H1 (cell line): ENCODE measurements around the gene HSD11B1L. TPM values are rescaled to one million over a fixed set of nuclear protein-coding genes. Genes with fewer than 3 reads are reported as not detected.

Experiments
- CTCF ChIA-PET: fragments of 300-600 bp; sonication (Branson Sonifier 250); formaldehyde crosslinking; loops from one replicate; lab custom pipeline; 2021; ENCODE audit not compliant: partially characterized antibody; lab: Charles Lee
- POLR2A ChIA-PET: fragments of 300-600 bp; sonication (Branson Sonifier 250); formaldehyde crosslinking; loops from one replicate; lab custom pipeline; 2021; ENCODE audit warnings: inconsistent platforms; ENCODE audit not compliant: partially characterized antibody; lab: Charles Lee
- DNase-seq, 2 experiments: peaks; one replicate each; pipeline versions ENCODE4 v3.0.0 to v3.0.0-alpha.2; 2010 to 2022; ENCODE audit warnings: low spot score in 2 of 2, low read depth in 1 of 2, mixed read lengths in 1 of 2
- FAIRE-seq: peaks from 2 replicates; lab custom pipeline; 2011; peaks lifted over from hg19 to GRCh38; lab: Jason Lieb, UNC
- H2AFZ ChIP-seq: 2 replicates; pipeline ENCODE4 v1.8.1; 2012; ENCODE audit warnings: low read length, inconsistent platforms
- H2AK5ac ChIP-seq: 2 replicates; pipeline ENCODE4 v1.6.1; 2013; ENCODE audit warnings: low read depth, low read length
- H2BK120ac ChIP-seq: replicated peaks from 2 replicates; pipeline ENCODE3; 2013; ENCODE audit warnings: low read depth, low read length, inconsistent platforms
- H2BK12ac ChIP-seq: 2 replicates; pipeline ENCODE4 v1.6.1; 2013; ENCODE audit warnings: low read depth, low read length
- H2BK15ac ChIP-seq: 2 replicates; pipeline ENCODE4 v1.6.1; 2013; ENCODE audit warnings: low read length
- H2BK20ac ChIP-seq: 2 replicates; pipeline ENCODE4 v1.6.1; 2013; ENCODE audit warnings: low read length
- H2BK5ac ChIP-seq: 2 replicates; pipeline ENCODE4 v1.6.1; 2013; ENCODE audit warnings: low read depth, low read length
- H3K14ac ChIP-seq: 2 replicates; pipeline ENCODE4 v1.6.1; 2013; ENCODE audit warnings: inconsistent platforms; ENCODE audit not compliant: insufficient read length
- H3K18ac ChIP-seq: 2 replicates; pipeline ENCODE4 v1.6.1; 2013; ENCODE audit warnings: low read length; ENCODE audit errors: extremely low read depth
- H3K23ac ChIP-seq: 2 replicates; pipeline ENCODE4 v1.6.1; 2013; ENCODE audit warnings: inconsistent platforms; ENCODE audit not compliant: insufficient read length
- H3K23me2 ChIP-seq: 2 replicates; pipeline ENCODE4 v1.6.1; 2013; ENCODE audit warnings: low read depth, low read length
- H3K27ac ChIP-seq: 2 replicates; pipeline ENCODE4 v1.6.1; 2011; ENCODE audit warnings: low read depth, low read length, inconsistent platforms
- H3K27me3 ChIP-seq, 4 experiments: replicated peaks in 1 of 4; 1 replicate in 1 of 4; 2 replicates in 3 of 4; pipeline versions ENCODE4 v1.6.1 to v1.8.1; 2011 to 2013; ENCODE audit warnings: low read length in 3 of 4, mild to moderate bottlenecking in 3 of 4, inconsistent platforms in 2 of 4, mixed read lengths in 2 of 4, moderate library complexity in 1 of 4; ENCODE audit not compliant: control insufficient read depth in 3 of 4, insufficient read depth in 3 of 4; ENCODE audit errors: extremely low read depth in 1 of 4
- H3K36me3 ChIP-seq, 4 experiments: 2 replicates each; pipeline versions ENCODE4 v1.6.1 to v1.8.1; 2011 to 2013; ENCODE audit warnings: mild to moderate bottlenecking in 4 of 4, low read length in 3 of 4, moderate library complexity in 2 of 4, control low read depth in 1 of 4, inconsistent platforms in 1 of 4; ENCODE audit not compliant: insufficient read depth in 4 of 4, control insufficient read depth in 2 of 4
- H3K4ac ChIP-seq: replicated peaks from 2 replicates; pipeline ENCODE3; 2013; ENCODE audit warnings: low read length, low read depth, mixed read lengths, inconsistent platforms; ENCODE audit not compliant: insufficient read length
- H3K4me1 ChIP-seq, 4 experiments: replicated peaks in 1 of 4; 1 replicate in 1 of 4; 2 replicates in 3 of 4; pipeline versions ENCODE4 v1.6.1 to v1.8.1; 2011 to 2013; ENCODE audit warnings: low read length in 3 of 4, inconsistent platforms in 2 of 4, mixed read lengths in 1 of 4; ENCODE audit not compliant: insufficient read depth in 4 of 4, control insufficient read depth in 3 of 4
- H3K4me2 ChIP-seq, 2 experiments: 2 replicates each; pipeline versions ENCODE4 v1.6.1 to v1.8.1; 2011 to 2013; ENCODE audit warnings: low read depth in 2 of 2, low read length in 2 of 2, control low read depth in 1 of 2, inconsistent platforms in 1 of 2, mild to moderate bottlenecking in 1 of 2; ENCODE audit not compliant: insufficient read depth in 1 of 2
- H3K4me3 ChIP-seq, 4 experiments: fragments of 200-600, 300-600 bp in 1 of 4; sonication (generic), shearing (Covaris generic), sonication (Bioruptor Twin) in 1 of 4; 2 replicates each; pipeline versions ENCODE4 v1.5.1 to v1.8.1; 2011 to 2016; ENCODE audit warnings: low read length in 4 of 4, low read depth in 3 of 4, control low read depth in 2 of 4, inconsistent platforms in 2 of 4, mild to moderate bottlenecking in 2 of 4, mixed read lengths in 1 of 4, moderate library complexity in 1 of 4; ENCODE audit not compliant: insufficient read depth in 2 of 4; ENCODE audit errors: extremely low read depth in 1 of 4
- H3K56ac ChIP-seq: replicated peaks from 2 replicates; pipeline ENCODE3; 2013; ENCODE audit warnings: low read depth, mild to moderate bottlenecking, mixed read lengths, low read length, inconsistent platforms; ENCODE audit not compliant: insufficient read length
- H3K79me1 ChIP-seq: 2 replicates; pipeline ENCODE4 v1.6.1; 2013; ENCODE audit warnings: low read depth, low read length, control low read depth
- H3K79me2 ChIP-seq, 2 experiments: 2 replicates each; pipeline versions ENCODE4 v1.6.1 to v1.8.1; 2012 to 2013; ENCODE audit warnings: low read length in 2 of 2, mild to moderate bottlenecking in 2 of 2, inconsistent platforms in 1 of 2; ENCODE audit not compliant: insufficient read depth in 2 of 2, control insufficient read depth in 1 of 2
- H3K9ac ChIP-seq, 4 experiments: replicated peaks in 1 of 4; 1 replicate in 1 of 4; 2 replicates in 3 of 4; pipeline versions ENCODE4 v1.6.1 to v1.8.1; 2011 to 2013; ENCODE audit warnings: low read depth in 3 of 4, low read length in 3 of 4, control low read depth in 2 of 4, mild to moderate bottlenecking in 2 of 4, moderate library complexity in 2 of 4, inconsistent platforms in 1 of 4; ENCODE audit errors: extremely low read depth in 1 of 4
- H3K9me3 ChIP-seq, 2 experiments: 2 replicates each; pipeline versions ENCODE4 v1.6.1 to v1.8.1; 2012 to 2013; ENCODE audit warnings: mild to moderate bottlenecking in 2 of 2, moderate library complexity in 2 of 2, control low read depth in 1 of 2, inconsistent platforms in 1 of 2, low read depth in 1 of 2, low read length in 1 of 2, mixed read lengths in 1 of 2; ENCODE audit not compliant: insufficient read depth in 2 of 2
- H4K20me1 ChIP-seq, 2 experiments: replicated peaks in 1 of 2; 2 replicates each; pipeline versions ENCODE3 to v1.8.1; 2011 to 2013; ENCODE audit warnings: inconsistent platforms in 2 of 2, low read length in 2 of 2, mild to moderate bottlenecking in 1 of 2; ENCODE audit not compliant: insufficient read depth in 2 of 2, control insufficient read depth in 1 of 2
- H4K5ac ChIP-seq: 2 replicates; pipeline ENCODE4 v1.6.1; 2013; ENCODE audit warnings: low read length, low read depth, mixed read lengths, inconsistent platforms; ENCODE audit not compliant: insufficient read length
- H4K8ac ChIP-seq: 2 replicates; pipeline ENCODE4 v1.8.0; 2013; ENCODE audit warnings: mild to moderate bottlenecking, moderate library complexity, low read length, inconsistent platforms; ENCODE audit not compliant: insufficient read depth; ENCODE audit errors: extremely low read depth
- H4K91ac ChIP-seq: replicated peaks from 2 replicates; pipeline ENCODE3; 2013; ENCODE audit warnings: low read length, mixed read lengths, inconsistent platforms; ENCODE audit not compliant: insufficient read length
- CBX8 ChIP-seq: fragments of 300-800, 300-1000 bp; sonication (generic); IDR thresholded peaks from 2 replicates; pipeline ENCODE4 v1.7.1; 2016; ENCODE audit warnings: low read depth, low read length, borderline replicate concordance
- SUZ12 ChIP-seq: fragments of 200-600 bp; sonication (generic); IDR thresholded peaks from 2 replicates; pipeline ENCODE4 v1.6.1; 2012; ENCODE audit warnings: mild to moderate bottlenecking, inconsistent platforms, low read length, moderate library complexity, mixed read lengths
- WGBS, 2 experiments: shearing (Covaris generic) in 1 of 2; methylation state at CpG; one replicate each; pipeline versions ENCODE4 v1.1.6 to v1.1.7; 2013 to 2015; ENCODE audit warnings: low lambda C conversion rate in 2 of 2, mixed read lengths in 2 of 2, inconsistent platforms in 1 of 2, low coverage in 1 of 2, missing lambda C conversion rate in 1 of 2; ENCODE audit not compliant: insufficient replicate concordance in 2 of 2, insufficient coverage in 1 of 2, insufficient read length in 1 of 2; ENCODE audit errors: extremely low coverage in 1 of 2, missing lambda C conversion rate in 1 of 2; 5-methylcytosine and 5-hydroxymethylcytosine counted together
- polyA plus RNA-seq, 7 experiments: library from polyadenylated mRNA; depleted of rRNA in 3 of 7; stranded (reverse) in 5 of 7; unstranded in 2 of 7; fragments of >200 nt in 5 of 7; fragments of 200-250 nt in 2 of 7; gene quantifications; 1 replicate in 5 of 7; 2 replicates in 1 of 7; 4 replicates in 1 of 7; pipeline versions ENCODE4 v1.2.1 to v1.2.3, GENCODE V29; 2011 to 2013; ENCODE audit warnings: missing spikeins in 2 of 7, mixed read lengths in 2 of 7
- total RNA-seq: library from RNA; stranded (reverse); fragmentation: NEBNext Ultra II Directional; extraction: Animal tissue kit (Norgen Biotek cat#: 25700); gene quantifications from 2 replicates; pipeline ENCODE4 v1.2.1, GENCODE V29; 2021

Gene HSD11B1L
- total and polyA plus RNA-seq, 2 of the 8 experiments (the other 6 are each of a cell fraction or from before 2014, with no cell fraction given) = 8.2 to 20.6 TPM

DNA sequence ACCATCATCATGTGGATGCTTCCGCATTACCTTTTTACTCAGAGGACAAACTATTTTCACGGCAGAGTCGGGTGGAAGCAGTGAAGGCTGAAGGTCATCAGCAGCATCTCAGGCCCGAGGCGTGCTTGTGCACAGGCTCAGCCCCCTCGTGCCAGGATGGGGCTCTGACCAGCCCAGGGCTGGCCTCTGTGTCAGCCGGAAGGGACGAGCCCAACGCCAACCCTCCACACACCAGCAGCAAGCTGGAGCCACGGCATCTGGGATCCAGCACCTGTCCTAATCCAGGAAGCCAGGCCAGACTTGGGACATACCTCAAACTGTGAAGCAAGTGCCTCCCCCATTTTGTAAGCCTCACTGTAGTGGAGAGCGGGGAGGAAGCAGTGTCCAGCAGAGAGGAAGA lies 11.6 kb upstream of the HSD11B1L start:
- no peak overlapping the region for H3K4me2 ChIP-seq
- no peak overlapping the region for H4K91ac ChIP-seq
- H3K4ac ChIP-seq = no peak overlapping the region
- H2BK5ac ChIP-seq = no peak overlapping the region
- H3K36me3 ChIP-seq = peaks cover 32 to 55% (median 43%) of the 10 kb centered on the region in 4 experiments
- H4K8ac ChIP-seq = no peak overlapping the region
- H2BK15ac ChIP-seq = no peak overlapping the region
- no peak overlapping the region for H3K23ac ChIP-seq
- H2AFZ ChIP-seq = no peak overlapping the region
- 0 out of 2 replicates have a peak, but pooled peaks cover 3% of the 10 kb centered on the region for H3K79me1 ChIP-seq
- no peak overlapping the region for H2BK12ac ChIP-seq
- H3K23me2 ChIP-seq = peaks cover 7% of the 10 kb centered on the region; the same call in 1 of the 2 replicates
- H3K14ac ChIP-seq = no peak overlapping the region
- TF ChIP-seq SUZ12 (no peak), CBX8 (no peak)
- POLR2A ChIA-PET = interaction anchor here (1.5 to 2.7 kb wide), 5 partner anchors 8 to 54 kb away, joined by 4 to 10 read pairs (median 4); partner anchors contain the start of genes RPL36, SAFB and SAFB2
- H4K5ac ChIP-seq = no peak overlapping the region
- no peaks in the 10 kb centered on the region for H3K27me3 ChIP-seq
- H3K9me3 ChIP-seq = no peaks in the 10 kb centered on the region
- H3K4me1 ChIP-seq = peaks cover 0 to 9% (median 5%) of the 10 kb centered on the region in 4 experiments; a peak in 5 of 7 replicates
- no peak overlapping the region for H3K56ac ChIP-seq
- H3K4me3 ChIP-seq = no peak overlapping the region
- FAIRE-seq (no peak), DNase-seq (no peak)
- H3K27ac ChIP-seq = no peak overlapping the region
- WGBS, 2 experiments = 95% methylated on average over 11 of the region's 11 CpGs; no CpG with 5 or more reads in 1 of the 2 experiments
- no peak overlapping the region for H2AK5ac ChIP-seq
- no peaks in the 10 kb centered on the region for H3K79me2 ChIP-seq
- H3K9ac ChIP-seq = no peak overlapping the region
- H2BK120ac ChIP-seq = no peak overlapping the region
- peaks cover 3 to 7% of the 10 kb centered on the region in 2 experiments for H4K20me1 ChIP-seq
- no peak overlapping the region for H2BK20ac ChIP-seq
- no peak overlapping the region for H3K18ac ChIP-seq
- CTCF ChIA-PET = interaction anchor here (1.2 kb wide), 1 partner anchor 20 kb away, joined by 3 read pairs; the partner anchor contains the start of gene RPL36
